GM23338 (cell line): ENCODE measurements around the gene GSX1. TPM values are rescaled to one million over a fixed set of nuclear protein-coding genes. Genes with fewer than 3 reads are reported as not detected.

ENCODE experiments used
- ATAC-seq: fragments of 200-7000 bp; cut with Tn5 transposase; 3 replicates; pipeline ENCODE4 v1.9.1; 2020
- DNase-seq: peaks from one replicate; pipeline ENCODE4 v3.0.0-alpha.2; 2015; ENCODE audit warnings: low spot score
- H2AFZ ChIP-seq: fragments of 200-600 bp; sonication (generic); 2 replicates; pipeline ENCODE4 v1.8.0; 2016; ENCODE audit warnings: antibody characterized with exemption, mild to moderate bottlenecking, moderate library complexity
- H3F3A ChIP-seq: fragments of 200-600 bp; sonication (generic); replicated peaks from 2 replicates; pipeline ENCODE4 v1.8.0; 2017; ENCODE audit warnings: antibody characterized with exemption, mixed run types, low read depth
- H3K27ac ChIP-seq: fragments of 200-600 bp; sonication (generic); 2 replicates; pipeline ENCODE4 v1.6.1; 2016; ENCODE audit warnings: low read depth
- H3K27me3 ChIP-seq: fragments of 200-600 bp; sonication (generic); 2 replicates; pipeline ENCODE4 v1.8.0; 2016; ENCODE audit warnings: mild to moderate bottlenecking, mixed run types, moderate library complexity; ENCODE audit not compliant: insufficient read depth
- H3K36me3 ChIP-seq: fragments of 200-600 bp; sonication (generic); 2 replicates; pipeline ENCODE4 v1.8.0; 2016; ENCODE audit warnings: mild to moderate bottlenecking; ENCODE audit not compliant: insufficient read depth
- H3K4me1 ChIP-seq: fragments of 200-600 bp; sonication (generic); 2 replicates; pipeline ENCODE4 v1.8.0; 2016; ENCODE audit warnings: mild to moderate bottlenecking, moderate library complexity; ENCODE audit not compliant: insufficient read depth
- H3K4me2 ChIP-seq: fragments of 200-600 bp; sonication (generic); 2 replicates; pipeline ENCODE4 v1.7.1; 2017; ENCODE audit warnings: mixed run types
- H3K4me3 ChIP-seq: fragments of 200-600 bp; sonication (generic); 2 replicates; pipeline ENCODE4 v1.6.1; 2016; ENCODE audit warnings: mixed run types
- H3K79me2 ChIP-seq: fragments of 200-600 bp; sonication (generic); replicated peaks from 2 replicates; pipeline ENCODE4 v1.8.0; 2017; ENCODE audit warnings: mild to moderate bottlenecking; ENCODE audit not compliant: insufficient read depth
- H3K9me2 ChIP-seq: fragments of 200-600 bp; sonication (generic); 2 replicates; pipeline ENCODE4 v1.8.0; 2017; ENCODE audit not compliant: insufficient read depth
- H4K20me1 ChIP-seq: fragments of 200-600 bp; sonication (generic); replicated peaks from 2 replicates; pipeline ENCODE4 v1.8.0; 2017; ENCODE audit warnings: mild to moderate bottlenecking; ENCODE audit not compliant: insufficient read depth
- H3K27ac Mint-ChIP-seq: 2 replicates; pipeline ENCODE4 v1.8.0; 2020; ENCODE audit warnings: inconsistent platforms, mild to moderate bottlenecking, moderate library complexity, mixed read lengths
- H3K27me3 Mint-ChIP-seq: 3 replicates; pipeline ENCODE4 v1.8.0; 2022; ENCODE audit warnings: low read depth, mild to moderate bottlenecking, moderate library complexity, mixed read lengths, inconsistent platforms; ENCODE audit not compliant: insufficient read depth, poor library complexity
- H3K36me3 Mint-ChIP-seq: 3 replicates; pipeline ENCODE4 v1.8.0; 2021; ENCODE audit warnings: low read depth, mild to moderate bottlenecking, inconsistent platforms, moderate library complexity, mixed read lengths
- H3K4me1 Mint-ChIP-seq: 3 replicates; pipeline ENCODE4 v1.8.0; 2020; ENCODE audit warnings: mild to moderate bottlenecking, inconsistent platforms, mixed read lengths
- H3K4me3 Mint-ChIP-seq: 3 replicates; pipeline ENCODE4 v1.8.0; 2021; ENCODE audit warnings: moderate library complexity, mild to moderate bottlenecking, inconsistent platforms, mixed read lengths
- H3K9me3 Mint-ChIP-seq: 3 replicates; pipeline ENCODE4 v1.8.0; 2020; ENCODE audit warnings: moderate library complexity, mild to moderate bottlenecking, inconsistent platforms, mixed read lengths
- polyA plus RNA-seq: library from polyadenylated mRNA; unstranded; fragments of >200 nt; fragmentation: Nextera tagmentation; extraction: Ambion mirVana; gene quantifications from 2 replicates; pipeline ENCODE4 v1.2.1, GENCODE V29; 2016
- total RNA-seq: library from RNA; depleted of rRNA; stranded (reverse); fragments of >200 nt; shearing (Covaris generic); gene quantifications from 2 replicates; pipeline ENCODE4 v1.2.3, GENCODE V29; 2014
- TF ChIP-seq, protein P1 (sequence below): fragments of 250-450 bp; sonication (Bioruptor Pico); IDR thresholded peaks from 2 replicates; pipeline ENCODE4 v1.5.0; 2020; ENCODE audit warnings: mild to moderate bottlenecking, moderate library complexity
- TF ChIP-seq, protein P2 (sequence below), 2 experiments: fragments of 200-600 bp in 1 of 2; sonication (generic) in 1 of 2; conservative IDR thresholded peaks; 2 replicates each; pipeline versions ENCODE4 v1.5.1 to v1.6.1; 2016 to 2017; ENCODE audit warnings: antibody characterized with exemption in 2 of 2, low read depth in 2 of 2, mild to moderate bottlenecking in 2 of 2, moderate library complexity in 1 of 2

GSX1 gene
- total and polyA plus RNA-seq, 2 experiments from 2014 or later = not detected

DNA sequence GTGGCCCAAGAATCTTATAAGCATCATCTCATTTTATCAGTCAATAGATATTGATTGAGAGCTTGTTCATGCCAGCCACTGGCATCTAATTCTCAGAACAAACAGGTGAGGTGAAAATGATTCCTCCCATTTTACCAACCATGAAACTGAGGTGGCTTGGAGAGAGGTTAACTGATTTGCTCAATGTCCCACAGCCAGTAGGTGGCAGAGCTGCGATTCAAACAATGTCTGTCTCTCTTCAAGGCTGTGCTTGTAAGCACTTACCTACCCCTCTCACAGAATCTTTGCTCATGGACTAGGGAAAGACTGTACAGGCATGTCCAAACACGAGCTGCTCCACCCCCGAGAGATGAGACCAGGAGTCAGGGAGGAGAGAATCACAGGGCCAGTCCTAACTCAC is 21.5 kb upstream of the GSX1 start:
- Histone ChIP-seq H3K27ac (no peak overlapping the region), H3K27me3 (peaks cover 20% of the 10 kb centered on the region), H4K20me1 (no peaks in the 10 kb centered on the region), H3K9me2 (no peaks in the 10 kb centered on the region), H2AFZ (no peak overlapping the region), H3K4me1 (no peaks in the 10 kb centered on the region; the same call in 1 of the 2 replicates), H3K36me3 (no peaks in the 10 kb centered on the region), H3K79me2 (no peaks in the 10 kb centered on the region), H3K4me2 (no peak overlapping the region), H3F3A (no peaks in the 10 kb centered on the region), H3K4me3 (no peak overlapping the region)
- H3K27ac Mint-ChIP-seq = no peak overlapping the region
- peaks cover 6% of the 10 kb centered on the region for H3K4me1 Mint-ChIP-seq
- H3K9me3 Mint-ChIP-seq = no peaks in the 10 kb centered on the region
- TF ChIP-seq, protein P1, sequence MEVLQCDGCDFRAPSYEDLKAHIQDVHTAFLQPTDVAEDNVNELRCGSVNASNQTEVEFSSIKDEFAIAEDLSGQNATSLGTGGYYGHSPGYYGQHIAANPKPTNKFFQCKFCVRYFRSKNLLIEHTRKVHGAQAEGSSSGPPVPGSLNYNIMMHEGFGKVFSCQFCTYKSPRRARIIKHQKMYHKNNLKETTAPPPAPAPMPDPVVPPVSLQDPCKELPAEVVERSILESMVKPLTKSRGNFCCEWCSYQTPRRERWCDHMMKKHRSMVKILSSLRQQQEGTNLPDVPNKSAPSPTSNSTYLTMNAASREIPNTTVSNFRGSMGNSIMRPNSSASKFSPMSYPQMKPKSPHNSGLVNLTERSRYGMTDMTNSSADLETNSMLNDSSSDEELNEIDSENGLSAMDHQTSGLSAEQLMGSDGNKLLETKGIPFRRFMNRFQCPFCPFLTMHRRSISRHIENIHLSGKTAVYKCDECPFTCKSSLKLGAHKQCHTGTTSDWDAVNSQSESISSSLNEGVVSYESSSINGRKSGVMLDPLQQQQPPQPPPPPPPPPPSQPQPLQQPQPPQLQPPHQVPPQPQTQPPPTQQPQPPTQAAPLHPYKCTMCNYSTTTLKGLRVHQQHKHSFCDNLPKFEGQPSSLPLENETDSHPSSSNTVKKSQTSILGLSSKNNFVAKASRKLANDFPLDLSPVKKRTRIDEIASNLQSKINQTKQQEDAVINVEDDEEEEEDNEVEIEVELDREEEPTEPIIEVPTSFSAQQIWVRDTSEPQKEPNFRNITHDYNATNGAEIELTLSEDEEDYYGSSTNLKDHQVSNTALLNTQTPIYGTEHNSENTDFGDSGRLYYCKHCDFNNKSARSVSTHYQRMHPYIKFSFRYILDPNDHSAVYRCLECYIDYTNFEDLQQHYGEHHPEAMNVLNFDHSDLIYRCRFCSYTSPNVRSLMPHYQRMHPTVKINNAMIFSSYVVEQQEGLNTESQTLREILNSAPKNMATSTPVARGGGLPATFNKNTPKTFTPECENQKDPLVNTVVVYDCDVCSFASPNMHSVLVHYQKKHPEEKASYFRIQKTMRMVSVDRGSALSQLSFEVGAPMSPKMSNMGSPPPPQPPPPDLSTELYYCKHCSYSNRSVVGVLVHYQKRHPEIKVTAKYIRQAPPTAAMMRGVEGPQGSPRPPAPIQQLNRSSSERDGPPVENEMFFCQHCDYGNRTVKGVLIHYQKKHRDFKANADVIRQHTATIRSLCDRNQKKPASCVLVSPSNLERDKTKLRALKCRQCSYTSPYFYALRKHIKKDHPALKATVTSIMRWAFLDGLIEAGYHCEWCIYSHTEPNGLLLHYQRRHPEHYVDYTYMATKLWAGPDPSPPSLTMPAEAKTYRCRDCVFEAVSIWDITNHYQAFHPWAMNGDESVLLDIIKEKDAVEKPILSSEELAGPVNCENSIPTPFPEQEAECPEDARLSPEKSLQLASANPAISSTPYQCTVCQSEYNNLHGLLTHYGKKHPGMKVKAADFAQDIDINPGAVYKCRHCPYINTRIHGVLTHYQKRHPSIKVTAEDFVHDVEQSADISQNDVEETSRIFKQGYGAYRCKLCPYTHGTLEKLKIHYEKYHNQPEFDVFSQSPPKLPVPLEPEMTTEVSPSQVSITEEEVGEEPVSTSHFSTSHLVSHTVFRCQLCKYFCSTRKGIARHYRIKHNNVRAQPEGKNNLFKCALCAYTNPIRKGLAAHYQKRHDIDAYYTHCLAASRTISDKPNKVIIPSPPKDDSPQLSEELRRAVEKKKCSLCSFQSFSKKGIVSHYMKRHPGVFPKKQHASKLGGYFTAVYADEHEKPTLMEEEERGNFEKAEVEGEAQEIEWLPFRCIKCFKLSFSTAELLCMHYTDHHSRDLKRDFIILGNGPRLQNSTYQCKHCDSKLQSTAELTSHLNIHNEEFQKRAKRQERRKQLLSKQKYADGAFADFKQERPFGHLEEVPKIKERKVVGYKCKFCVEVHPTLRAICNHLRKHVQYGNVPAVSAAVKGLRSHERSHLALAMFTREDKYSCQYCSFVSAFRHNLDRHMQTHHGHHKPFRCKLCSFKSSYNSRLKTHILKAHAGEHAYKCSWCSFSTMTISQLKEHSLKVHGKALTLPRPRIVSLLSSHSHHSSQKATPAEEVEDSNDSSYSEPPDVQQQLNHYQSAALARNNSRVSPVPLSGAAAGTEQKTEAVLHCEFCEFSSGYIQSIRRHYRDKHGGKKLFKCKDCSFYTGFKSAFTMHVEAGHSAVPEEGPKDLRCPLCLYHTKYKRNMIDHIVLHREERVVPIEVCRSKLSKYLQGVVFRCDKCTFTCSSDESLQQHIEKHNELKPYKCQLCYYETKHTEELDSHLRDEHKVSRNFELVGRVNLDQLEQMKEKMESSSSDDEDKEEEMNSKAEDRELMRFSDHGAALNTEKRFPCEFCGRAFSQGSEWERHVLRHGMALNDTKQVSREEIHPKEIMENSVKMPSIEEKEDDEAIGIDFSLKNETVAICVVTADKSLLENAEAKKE (CRISPR knock-in tag) = no peak
- TF ChIP-seq, protein P2, sequence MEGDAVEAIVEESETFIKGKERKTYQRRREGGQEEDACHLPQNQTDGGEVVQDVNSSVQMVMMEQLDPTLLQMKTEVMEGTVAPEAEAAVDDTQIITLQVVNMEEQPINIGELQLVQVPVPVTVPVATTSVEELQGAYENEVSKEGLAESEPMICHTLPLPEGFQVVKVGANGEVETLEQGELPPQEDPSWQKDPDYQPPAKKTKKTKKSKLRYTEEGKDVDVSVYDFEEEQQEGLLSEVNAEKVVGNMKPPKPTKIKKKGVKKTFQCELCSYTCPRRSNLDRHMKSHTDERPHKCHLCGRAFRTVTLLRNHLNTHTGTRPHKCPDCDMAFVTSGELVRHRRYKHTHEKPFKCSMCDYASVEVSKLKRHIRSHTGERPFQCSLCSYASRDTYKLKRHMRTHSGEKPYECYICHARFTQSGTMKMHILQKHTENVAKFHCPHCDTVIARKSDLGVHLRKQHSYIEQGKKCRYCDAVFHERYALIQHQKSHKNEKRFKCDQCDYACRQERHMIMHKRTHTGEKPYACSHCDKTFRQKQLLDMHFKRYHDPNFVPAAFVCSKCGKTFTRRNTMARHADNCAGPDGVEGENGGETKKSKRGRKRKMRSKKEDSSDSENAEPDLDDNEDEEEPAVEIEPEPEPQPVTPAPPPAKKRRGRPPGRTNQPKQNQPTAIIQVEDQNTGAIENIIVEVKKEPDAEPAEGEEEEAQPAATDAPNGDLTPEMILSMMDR (conservative IDR thresholded peaks at IDR 0.05; ENCODE audit: low read depth in 2 of 2) = peak; percentile 70 to 90
- H3K4me3 Mint-ChIP-seq = no peak overlapping the region
- ATAC-seq (peak; percentile 93), DNase-seq (peak; percentile 69)
- peaks cover 23% of the 10 kb centered on the region for H3K27me3 Mint-ChIP-seq
- H3K36me3 Mint-ChIP-seq = no peaks in the 10 kb centered on the region
